ENCODE results near the gene EDN1. TPM values are rescaled to one million over a fixed set of nuclear protein-coding genes. Genes with fewer than 3 reads are reported as not detected.

The EDN1 gene
- total and polyA plus RNA-seq, 12 donors: 0.36 to 7.8 (median 3.4) TPM

DNA sequence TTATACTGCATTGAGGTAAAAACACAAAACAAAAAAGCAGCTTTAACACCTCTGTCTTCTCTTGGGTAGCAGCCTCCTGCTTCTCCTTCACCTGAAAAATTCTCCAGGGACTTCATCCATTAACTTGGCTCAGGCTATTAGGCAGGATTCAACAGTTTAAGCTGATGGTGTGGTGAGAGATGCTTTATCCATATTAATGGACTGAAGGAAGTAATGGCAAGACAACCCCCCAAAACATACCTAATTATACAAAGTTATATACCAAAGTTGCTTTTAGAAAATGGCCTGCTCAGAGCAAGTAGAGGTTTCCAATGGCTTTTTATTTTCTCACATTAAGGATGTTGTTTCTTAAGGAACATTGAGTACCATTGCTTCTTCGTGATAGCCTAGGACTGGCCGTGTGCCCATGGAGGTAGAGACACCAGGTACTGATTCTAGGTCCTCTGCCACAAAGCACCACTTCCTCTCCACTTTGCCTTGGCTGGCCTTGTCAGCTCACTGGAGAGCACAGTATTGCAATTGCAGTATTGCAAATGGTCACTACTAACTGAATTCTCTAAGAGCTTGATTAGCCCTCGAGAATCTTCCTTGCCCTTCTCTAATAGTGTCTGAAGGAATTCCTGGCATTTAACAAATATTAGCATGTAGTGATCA is 7.3 kb downstream of the EDN1 start:
- intact Hi-C loops (cut with DNase I): loop anchor here in 6 of 10 donors (10.0 kb wide), 5 partner anchors 117 to 713 kb away; no protein-coding TSS in a partner anchor
- no peak overlapping the region for H3K27ac ChIP-seq

DNA sequence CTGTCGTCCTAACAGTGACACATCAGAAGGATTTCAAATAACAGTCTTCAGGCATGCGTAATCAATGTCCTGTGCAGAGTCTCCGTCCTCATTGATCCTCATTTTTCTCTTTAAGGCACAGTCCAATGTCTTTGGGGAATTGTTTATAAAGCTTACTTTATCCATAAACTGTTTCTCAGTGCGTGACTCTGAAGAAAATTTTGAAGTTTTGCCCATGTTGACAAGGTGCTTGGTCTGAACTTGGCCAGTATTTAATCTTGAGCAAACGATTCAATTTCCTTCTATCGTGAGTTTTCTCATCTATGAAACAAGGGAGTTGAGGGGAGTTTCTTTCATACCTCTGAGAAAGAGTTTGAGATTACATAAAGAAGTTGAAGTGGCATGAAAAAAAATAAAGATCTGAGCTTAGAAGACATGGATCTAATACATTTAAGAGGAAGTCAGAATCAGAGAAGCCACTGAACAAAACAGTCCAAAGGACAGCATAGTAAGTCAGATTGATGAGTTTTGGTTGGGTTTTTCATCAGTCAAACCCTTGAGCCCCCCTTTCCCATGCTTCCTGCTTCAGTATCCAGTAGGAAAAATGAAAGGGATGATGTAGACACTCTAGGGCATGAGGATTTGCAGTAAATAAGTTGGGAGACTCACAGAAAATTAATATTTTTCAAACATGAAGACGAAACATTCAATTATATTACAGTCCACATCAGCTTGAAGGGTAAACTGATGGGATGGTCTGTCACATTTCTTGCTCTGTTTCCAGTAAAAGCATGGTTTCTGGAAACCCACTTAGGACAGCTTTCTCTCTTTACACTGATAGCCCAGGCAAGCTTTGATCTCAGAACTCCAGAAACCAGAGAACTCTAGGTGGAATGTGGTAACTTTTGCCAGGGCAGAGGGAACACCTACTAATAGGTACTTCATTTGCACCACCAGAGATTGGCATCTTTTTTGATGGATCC is 8.1 kb downstream of the EDN1 start:
- intact Hi-C loops (cut with DNase I): loop anchor here in 6 of 10 donors (10.0 kb wide), 5 partner anchors 117 to 713 kb away; no protein-coding TSS in a partner anchor
- TF ChIP-seq, protein P1, sequence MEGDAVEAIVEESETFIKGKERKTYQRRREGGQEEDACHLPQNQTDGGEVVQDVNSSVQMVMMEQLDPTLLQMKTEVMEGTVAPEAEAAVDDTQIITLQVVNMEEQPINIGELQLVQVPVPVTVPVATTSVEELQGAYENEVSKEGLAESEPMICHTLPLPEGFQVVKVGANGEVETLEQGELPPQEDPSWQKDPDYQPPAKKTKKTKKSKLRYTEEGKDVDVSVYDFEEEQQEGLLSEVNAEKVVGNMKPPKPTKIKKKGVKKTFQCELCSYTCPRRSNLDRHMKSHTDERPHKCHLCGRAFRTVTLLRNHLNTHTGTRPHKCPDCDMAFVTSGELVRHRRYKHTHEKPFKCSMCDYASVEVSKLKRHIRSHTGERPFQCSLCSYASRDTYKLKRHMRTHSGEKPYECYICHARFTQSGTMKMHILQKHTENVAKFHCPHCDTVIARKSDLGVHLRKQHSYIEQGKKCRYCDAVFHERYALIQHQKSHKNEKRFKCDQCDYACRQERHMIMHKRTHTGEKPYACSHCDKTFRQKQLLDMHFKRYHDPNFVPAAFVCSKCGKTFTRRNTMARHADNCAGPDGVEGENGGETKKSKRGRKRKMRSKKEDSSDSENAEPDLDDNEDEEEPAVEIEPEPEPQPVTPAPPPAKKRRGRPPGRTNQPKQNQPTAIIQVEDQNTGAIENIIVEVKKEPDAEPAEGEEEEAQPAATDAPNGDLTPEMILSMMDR (IDR thresholded peaks at IDR 0.05): no peak

More for the DNA sequence above, 7.3 kb downstream of the EDN1 start:
- WGBS, 2 donors: 88 to 89% methylated on average over 3 of the region's 3 CpGs
- peaks cover 0 to 24% (median 3%) of the 10 kb centered on the region in 9 donors for H3K4me1 ChIP-seq
- no peaks in the 10 kb centered on the region for H3K9me3 ChIP-seq
- peaks cover 0 to 15% (median 8%) of the 10 kb centered on the region in 7 donors for H3K27me3 ChIP-seq
- H3K4me3 ChIP-seq: no peak overlapping the region
- ATAC-seq (no peak), DNase-seq (no peak)
- TF ChIP-seq, protein P1 (IDR thresholded peaks at IDR 0.05): no peak
- H3K36me3 ChIP-seq: peaks cover 0 to 32% (median 0%) of the 10 kb centered on the region in 9 donors

DNA sequence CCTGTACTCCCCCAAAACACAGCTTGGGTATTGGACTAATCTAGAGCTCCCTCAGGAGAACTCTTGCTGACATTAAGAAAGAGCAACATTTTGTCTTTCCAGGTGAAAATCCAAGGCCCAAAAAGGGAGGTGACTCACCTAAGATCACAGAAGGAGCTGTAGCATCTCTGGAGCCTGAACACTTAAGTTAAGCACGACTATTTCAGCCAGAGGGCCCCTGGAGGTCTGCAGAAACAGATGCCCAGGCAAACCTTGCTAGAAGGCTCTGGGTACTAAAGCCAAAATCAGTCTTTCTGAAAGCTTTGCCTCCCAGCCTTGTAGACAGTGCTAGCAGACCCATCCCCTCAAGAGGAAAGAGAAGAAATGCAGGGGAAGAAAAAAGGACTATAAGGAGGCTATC is 8.8 kb downstream of the EDN1 start:
- peaks cover 0 to 14% (median 2%) of the 10 kb centered on the region in 9 donors for H3K4me1 ChIP-seq
- no peaks in the 10 kb centered on the region for H3K9me3 ChIP-seq
- DNase-seq (no peak), ATAC-seq (no peak)
- TF ChIP-seq, protein P1 (IDR thresholded peaks at IDR 0.05): no peak
- no peak overlapping the region for H3K27ac ChIP-seq
- WGBS, 2 donors: 50 to 66% methylated on average over 1 of the region's 1 CpG
- H3K27me3 ChIP-seq: peaks cover 0 to under 1% (median 0%) of the 10 kb centered on the region in 7 donors
- H3K36me3 ChIP-seq: peaks cover 0 to 25% (median 0%) of the 10 kb centered on the region in 9 donors
- H3K4me3 ChIP-seq: no peak overlapping the region
- intact Hi-C loops (cut with DNase I): loop anchor here in 6 of 10 donors (10.0 kb wide), 5 partner anchors 116 to 714 kb away; no protein-coding TSS in a partner anchor

More for the DNA sequence above, 8.1 kb downstream of the EDN1 start:
- no peaks in the 10 kb centered on the region for H3K9me3 ChIP-seq
- WGBS, 2 donors: 88% methylated on average over 7 of the region's 7 CpGs
- peaks cover 0 to 21% (median 2%) of the 10 kb centered on the region in 9 donors for H3K4me1 ChIP-seq
- H3K27me3 ChIP-seq: peaks cover 0 to 7% (median under 1%) of the 10 kb centered on the region in 7 donors
- H3K27ac ChIP-seq: no peak overlapping the region
- DNase-seq (no peak), ATAC-seq (no peak)
- H3K4me3 ChIP-seq: no peak overlapping the region
- H3K36me3 ChIP-seq: peaks cover 0 to 28% (median 0%) of the 10 kb centered on the region in 9 donors

DNA sequence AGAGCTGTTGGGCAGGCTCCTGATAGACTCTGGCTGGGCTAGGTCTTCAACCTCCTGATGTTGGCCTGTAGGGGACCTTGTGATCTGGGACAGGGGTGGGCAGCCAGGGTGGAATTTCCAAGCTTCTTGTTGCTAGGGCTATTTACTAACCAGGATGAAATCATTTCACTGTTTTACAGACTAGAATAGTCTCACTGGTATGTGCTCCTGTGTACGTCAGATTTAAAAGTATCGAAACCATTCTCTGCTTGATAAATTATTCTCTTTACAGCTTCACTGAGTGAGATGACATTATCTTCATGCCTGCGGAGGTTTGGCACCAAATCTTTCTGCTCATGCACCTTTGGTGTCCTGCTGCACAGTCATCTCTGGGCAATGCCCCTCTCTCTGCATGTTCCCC is 10.9 kb downstream of the EDN1 start:
- H3K36me3 ChIP-seq: peaks cover 0 to 7% (median 0%) of the 10 kb centered on the region in 9 donors
- ATAC-seq (peak in 2 of 8 donors; percentile 50 to 70), DNase-seq (no peak)
- TF ChIP-seq, protein P1 (IDR thresholded peaks at IDR 0.05): no peak
- no peaks in the 10 kb centered on the region for H3K9me3 ChIP-seq
- no peaks in the 10 kb centered on the region for H3K27me3 ChIP-seq
- H3K4me3 ChIP-seq: no peak overlapping the region
- 83 to 89% methylated on average over 3 of the region's 3 CpGs for WGBS, 2 donors
- intact Hi-C loops (cut with DNase I): no loop called here
- no peak overlapping the region for H3K27ac ChIP-seq
- H3K4me1 ChIP-seq: peaks cover 0 to 6% (median 0%) of the 10 kb centered on the region in 9 donors
